Cardiac fibroblast (primary cell): ENCODE measurements around the gene CHST15.

Experiments
- DNase-seq, 2 donors: peaks; one replicate each; pipeline versions ENCODE4 v3.0.0 to v3.0.0-alpha.2; 2010; ENCODE audit warnings: low read depth in 2 of 2
- H3K4me3 ChIP-seq, 2 donors: replicated peaks in 1 of 2; 1 replicate in 1 of 2; 2 replicates in 1 of 2; pipeline ENCODE4 v1.5.1; 2011; ENCODE audit warnings: low read depth in 2 of 2, low read length in 2 of 2, mild to moderate bottlenecking in 2 of 2, moderate library complexity in 1 of 2
- TF ChIP-seq, protein P1 (sequence below): IDR thresholded peaks from one replicate; pipeline ENCODE4 v1.5.1; 2011; ENCODE audit warnings: low read depth, mild to moderate bottlenecking, low read length, inconsistent platforms

CHST15 gene

DNA sequence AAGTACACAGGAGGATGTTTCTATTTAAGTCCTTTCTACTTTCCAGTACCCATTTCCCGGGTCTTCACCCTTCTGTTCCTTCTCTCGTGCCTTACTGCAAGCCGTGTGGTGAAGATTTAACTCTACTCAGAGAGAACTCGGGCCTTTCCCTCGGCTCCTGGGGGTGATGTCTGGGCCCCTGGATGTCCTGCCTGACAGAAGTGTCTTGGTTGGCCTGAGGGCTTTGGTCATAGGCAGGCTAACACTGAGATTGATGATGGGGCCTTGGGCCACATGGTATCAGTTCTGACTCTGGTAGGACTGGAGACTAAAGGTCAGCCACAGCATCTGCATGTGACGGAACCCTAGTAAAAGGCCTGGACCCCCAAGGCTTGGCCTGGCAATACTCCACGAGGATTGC lies 80.4 kb downstream of the CHST15 start:
- TF ChIP-seq, protein P1, sequence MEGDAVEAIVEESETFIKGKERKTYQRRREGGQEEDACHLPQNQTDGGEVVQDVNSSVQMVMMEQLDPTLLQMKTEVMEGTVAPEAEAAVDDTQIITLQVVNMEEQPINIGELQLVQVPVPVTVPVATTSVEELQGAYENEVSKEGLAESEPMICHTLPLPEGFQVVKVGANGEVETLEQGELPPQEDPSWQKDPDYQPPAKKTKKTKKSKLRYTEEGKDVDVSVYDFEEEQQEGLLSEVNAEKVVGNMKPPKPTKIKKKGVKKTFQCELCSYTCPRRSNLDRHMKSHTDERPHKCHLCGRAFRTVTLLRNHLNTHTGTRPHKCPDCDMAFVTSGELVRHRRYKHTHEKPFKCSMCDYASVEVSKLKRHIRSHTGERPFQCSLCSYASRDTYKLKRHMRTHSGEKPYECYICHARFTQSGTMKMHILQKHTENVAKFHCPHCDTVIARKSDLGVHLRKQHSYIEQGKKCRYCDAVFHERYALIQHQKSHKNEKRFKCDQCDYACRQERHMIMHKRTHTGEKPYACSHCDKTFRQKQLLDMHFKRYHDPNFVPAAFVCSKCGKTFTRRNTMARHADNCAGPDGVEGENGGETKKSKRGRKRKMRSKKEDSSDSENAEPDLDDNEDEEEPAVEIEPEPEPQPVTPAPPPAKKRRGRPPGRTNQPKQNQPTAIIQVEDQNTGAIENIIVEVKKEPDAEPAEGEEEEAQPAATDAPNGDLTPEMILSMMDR, result no peak
- no peak for DNase-seq
- H3K4me3 ChIP-seq, result no peak overlapping the region

DNA sequence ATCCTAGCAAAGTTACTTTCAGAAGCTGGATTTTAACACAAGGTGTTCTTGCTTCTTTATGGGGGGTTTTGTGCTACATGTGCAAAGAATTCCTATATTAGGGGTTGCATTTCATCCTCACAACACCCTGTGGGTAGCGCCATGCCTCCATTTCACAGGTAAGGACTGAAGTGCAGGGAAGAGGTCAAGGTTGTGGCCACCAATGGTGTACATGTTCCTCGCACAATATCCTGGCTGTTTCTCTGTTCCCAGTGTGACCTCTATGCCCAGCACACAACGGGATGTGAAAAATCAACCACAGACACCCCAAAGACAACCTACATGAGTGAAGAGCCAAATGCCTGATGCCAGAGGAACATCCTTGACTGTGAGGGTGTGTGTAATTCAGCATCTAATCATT lies 80.8 kb downstream of the CHST15 start:
- H3K4me3 ChIP-seq, result no peak overlapping the region
- DNase-seq, result no peak
- TF ChIP-seq, protein P1, result no peak

DNA sequence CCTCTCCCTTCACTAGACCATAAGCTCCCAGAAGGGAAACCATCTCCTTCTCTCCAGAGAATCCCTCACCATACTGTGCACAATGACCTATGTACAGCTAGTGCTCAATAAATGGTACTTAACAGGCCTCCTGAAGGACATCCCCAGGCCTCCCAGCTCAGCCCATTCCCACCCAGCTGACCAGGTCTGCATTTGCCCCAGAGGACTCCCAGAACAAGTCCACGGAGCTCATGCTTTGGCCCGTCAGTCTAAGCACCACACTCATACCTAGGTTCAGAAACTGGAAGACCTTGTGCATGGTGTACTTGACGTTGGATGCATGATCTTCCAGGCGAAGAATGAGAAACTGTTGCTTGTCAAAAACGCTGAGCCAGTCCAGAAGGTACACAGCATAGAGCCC lies 81.3 kb downstream of the CHST15 start:
- H3K4me3 ChIP-seq, result no peak overlapping the region
- DNase-seq, result no peak
- TF ChIP-seq, protein P1, result no peak

DNA sequence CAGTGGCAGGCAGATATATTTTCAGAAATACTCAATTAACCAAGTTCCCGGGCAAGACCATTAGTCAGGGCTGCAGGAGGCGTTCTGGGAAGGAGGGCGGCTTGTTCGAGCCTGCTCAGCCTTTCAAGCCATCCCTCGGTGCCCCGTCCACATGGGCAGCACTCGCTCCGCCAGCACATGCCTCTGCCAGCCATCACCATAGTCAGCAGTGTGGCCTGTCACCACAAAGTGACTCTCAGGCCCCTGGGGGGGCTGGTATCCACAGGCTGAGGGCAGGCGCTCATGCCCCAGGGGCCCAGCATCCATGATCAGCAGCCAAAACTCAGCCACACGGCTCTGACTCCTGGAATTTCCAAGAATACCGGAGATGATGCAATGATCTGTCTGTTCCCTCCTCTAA lies 81.9 kb downstream of the CHST15 start:
- TF ChIP-seq, protein P1, result no peak
- no peak overlapping the region for H3K4me3 ChIP-seq
- no peak for DNase-seq

DNA sequence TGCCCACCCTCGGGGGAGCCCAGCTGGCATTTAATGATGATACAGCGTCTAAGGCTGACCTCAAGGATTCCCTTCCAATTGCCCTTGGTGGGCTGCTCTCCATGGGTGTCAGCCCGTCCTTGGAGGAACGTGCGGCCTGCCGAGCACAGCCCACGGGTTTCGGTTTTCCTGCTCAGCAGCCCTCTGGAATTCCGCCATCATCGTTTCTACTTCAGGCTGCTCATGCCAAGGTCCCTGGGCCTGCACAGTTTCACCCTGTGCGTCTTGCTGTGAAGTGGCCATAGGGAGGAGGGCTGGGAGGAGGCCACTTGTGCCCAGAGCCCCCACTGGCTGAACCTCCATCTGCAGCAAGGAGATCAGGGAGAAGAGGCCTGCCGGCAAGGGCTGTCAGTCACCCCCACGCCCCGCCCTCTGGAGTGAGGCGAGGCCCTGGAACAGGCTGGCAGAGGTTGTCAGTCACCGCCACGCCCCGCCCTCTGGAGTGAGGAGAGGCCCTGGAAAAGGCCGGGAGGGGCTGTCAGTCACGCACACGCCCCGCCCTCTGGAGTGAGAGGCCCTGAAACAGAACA lies 82.8 kb downstream of the CHST15 start:
- DNase-seq, result no peak
- no peak overlapping the region for H3K4me3 ChIP-seq
- TF ChIP-seq, protein P1, result no peak

DNA sequence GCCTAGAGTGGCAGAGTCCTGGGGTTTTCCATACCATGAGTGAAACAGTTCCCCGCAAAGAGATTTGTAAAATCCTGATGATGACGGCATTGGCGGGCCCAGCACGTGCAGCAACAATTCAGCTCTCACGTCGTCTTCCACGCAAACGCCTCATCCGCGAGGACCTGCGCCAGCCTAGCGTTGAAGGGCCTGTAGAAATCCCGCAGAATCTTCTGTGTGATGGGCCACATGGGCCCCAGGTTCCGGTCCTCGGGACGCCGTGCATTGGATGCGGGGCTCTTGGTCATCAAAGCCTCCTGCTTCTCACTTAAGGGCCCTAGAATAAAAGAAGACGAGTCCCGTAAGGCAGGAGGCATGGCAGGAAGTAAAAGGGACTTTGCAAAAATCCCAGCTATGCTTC lies 83.4 kb downstream of the CHST15 start:
- H3K4me3 ChIP-seq, result no peak overlapping the region
- TF ChIP-seq, protein P1, result no peak

More for the DNA sequence above, 83.4 kb downstream of the CHST15 start:
- DNase-seq, result no peak
